GM10266 (cell line): Measurements from ENCODE around the gene LRRC8B.

Source experiments
- DNase-seq: peaks from one replicate; pipeline ENCODE4 v3.0.0; 2012; ENCODE audit errors: extremely low spot score
- TF ChIP-seq, protein P1 (sequence below): IDR thresholded peaks from 2 replicates; pipeline ENCODE4 v1.5.1; 2012; ENCODE audit warnings: mild to moderate bottlenecking, low read depth; ENCODE audit not compliant: control insufficient read depth, insufficient read depth; ENCODE audit errors: missing control alignments

The LRRC8B gene

DNA sequence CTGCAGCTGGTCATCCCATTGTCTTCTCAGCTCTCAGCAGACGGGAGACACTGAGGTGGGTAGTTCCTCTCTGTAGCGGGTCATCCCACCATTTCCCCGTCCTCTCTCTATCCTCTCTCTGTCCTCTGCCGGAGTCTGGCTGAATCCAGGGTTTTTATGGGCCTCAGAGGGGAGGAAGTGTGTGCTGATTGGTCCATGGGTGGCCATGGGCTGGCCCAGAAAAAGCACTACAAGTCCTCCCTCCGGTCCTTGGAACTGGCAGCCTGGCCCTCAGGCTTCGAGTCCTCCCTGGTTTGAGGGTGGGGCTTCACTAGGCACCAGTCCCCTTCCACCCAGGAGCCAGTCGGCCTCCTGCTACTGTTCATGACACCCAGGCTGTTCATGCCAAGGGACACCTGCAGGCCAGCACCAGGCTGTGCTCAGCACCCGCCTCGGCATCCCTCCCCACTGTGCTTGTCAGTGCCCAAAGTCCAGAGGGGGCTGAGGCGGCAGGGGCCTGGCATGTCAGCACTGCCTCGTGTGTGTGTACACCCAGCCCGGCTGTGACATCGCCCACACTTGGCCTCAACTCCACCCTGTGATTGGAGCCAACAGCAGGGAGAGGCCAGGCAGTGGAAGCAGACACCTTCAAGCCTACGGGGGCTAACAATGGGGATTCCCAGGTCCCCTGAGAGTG, 85.3 kb downstream of the LRRC8B start:
- no peak for DNase-seq
- TF ChIP-seq, protein P1, sequence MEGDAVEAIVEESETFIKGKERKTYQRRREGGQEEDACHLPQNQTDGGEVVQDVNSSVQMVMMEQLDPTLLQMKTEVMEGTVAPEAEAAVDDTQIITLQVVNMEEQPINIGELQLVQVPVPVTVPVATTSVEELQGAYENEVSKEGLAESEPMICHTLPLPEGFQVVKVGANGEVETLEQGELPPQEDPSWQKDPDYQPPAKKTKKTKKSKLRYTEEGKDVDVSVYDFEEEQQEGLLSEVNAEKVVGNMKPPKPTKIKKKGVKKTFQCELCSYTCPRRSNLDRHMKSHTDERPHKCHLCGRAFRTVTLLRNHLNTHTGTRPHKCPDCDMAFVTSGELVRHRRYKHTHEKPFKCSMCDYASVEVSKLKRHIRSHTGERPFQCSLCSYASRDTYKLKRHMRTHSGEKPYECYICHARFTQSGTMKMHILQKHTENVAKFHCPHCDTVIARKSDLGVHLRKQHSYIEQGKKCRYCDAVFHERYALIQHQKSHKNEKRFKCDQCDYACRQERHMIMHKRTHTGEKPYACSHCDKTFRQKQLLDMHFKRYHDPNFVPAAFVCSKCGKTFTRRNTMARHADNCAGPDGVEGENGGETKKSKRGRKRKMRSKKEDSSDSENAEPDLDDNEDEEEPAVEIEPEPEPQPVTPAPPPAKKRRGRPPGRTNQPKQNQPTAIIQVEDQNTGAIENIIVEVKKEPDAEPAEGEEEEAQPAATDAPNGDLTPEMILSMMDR, result no peak

DNA sequence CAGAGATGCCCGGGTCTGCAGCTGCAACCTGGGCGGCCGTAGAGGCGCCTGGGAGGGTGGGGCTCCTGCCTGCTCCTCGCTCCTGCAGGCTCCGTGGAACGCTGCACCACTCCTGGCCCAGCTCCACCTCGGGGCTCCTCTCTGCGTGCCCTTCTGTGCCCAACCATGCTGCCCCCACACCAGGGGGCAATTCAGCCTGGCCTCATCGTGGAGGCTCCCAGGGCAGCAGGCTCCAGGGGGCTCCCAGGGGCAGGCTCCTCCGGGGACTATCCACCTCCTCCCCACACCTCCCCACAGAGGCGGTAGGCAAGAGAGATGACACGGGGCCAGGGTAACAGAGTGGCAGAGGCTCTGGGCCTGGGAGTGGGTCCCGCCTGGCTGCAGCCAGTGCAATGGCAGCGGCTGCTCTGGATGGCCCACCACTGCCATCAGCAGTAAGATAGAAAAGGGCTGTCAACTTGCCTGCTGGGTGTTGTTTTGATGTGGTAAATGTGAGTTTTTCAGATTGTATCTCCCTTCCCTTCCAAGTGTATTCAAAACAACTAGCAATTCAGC, 85.9 kb downstream of the LRRC8B start:
- TF ChIP-seq, protein P1, result no peak
- DNase-seq, result no peak

DNA sequence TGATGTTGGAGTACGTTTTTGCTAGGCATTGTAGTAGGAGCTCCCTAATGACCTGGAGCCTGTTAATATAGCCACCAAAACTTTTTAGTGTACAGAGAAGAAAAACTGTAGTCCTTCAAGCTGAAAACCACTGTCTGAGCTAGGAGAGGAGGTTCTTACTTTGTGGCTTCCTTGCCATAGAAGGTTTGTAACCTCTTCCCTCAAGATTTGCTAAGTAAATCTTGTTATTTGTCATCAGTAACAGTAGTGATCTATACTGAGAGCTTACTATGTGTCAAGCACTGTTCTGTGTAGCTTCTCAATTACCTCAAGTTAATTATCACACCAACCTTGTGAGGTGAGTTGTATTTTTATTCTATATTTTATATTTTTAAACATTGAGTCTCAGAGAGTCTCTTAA, 87.1 kb downstream of the LRRC8B start:
- TF ChIP-seq, protein P1, result no peak
- DNase-seq, result peak; percentile 74

DNA sequence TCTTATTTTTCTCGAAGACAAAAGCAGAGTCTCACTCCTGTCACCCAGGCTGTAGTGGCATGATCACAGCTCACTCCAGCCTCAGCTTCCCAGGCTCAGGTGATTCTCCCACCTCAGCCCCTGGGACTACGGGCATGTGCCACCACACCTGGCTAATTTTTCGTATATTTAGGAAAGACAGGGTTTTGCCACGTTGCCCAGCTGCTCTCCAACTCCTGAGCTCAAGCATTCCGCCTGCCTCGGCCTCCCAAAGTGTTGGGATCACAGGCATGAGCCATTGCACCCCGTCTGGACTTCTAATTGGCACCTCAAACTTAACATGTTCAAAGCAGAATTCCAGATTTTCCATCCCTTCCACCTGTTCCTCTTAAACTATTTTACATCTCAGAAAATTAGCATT, 89.3 kb downstream of the LRRC8B start:
- TF ChIP-seq, protein P1, result no peak
- no peak for DNase-seq

DNA sequence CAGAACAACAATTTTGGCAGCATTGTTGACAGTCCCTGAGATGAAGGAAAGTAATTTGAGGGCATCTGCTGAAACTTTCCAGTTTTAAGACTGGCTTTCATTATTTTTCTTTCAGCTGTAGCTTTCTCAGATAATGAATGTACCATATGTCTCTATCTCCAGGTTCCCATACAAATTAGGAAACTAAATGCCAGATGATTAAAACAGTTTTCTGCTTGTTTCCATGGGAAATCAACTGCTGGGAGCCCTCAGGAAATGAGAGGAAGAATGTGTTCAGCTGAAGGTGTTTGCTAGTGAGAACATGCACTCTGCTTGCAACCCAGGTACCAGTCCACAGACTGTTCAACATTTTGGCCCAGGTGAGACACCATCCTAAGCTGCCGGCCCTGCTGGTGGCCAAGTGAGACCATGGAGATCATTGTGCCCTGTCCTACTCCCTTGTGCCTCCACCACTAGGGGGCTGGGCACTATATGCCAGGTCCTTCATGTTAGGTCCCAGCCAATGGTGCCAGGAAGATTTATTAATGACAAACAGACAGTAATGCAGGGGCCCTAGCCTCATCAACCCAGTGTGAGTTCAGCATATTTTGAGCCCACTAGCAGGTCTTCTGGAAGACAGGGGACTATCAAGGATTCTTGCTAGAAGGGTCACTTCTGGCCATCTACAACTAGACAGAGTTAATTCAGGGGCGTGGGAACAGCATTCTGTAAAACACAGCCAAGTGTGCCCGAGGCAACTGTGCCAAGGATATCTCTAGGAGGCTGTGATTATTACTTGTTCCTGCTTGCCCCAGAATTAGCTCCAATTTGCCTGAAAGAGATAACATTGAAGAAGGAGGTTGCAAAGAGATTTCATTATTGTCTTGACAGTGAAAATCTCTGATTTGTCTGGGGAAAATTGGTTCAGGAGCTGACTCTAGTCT, 91.3 kb downstream of the LRRC8B start:
- TF ChIP-seq, protein P1, result peak; percentile 35
- no peak for DNase-seq

DNA sequence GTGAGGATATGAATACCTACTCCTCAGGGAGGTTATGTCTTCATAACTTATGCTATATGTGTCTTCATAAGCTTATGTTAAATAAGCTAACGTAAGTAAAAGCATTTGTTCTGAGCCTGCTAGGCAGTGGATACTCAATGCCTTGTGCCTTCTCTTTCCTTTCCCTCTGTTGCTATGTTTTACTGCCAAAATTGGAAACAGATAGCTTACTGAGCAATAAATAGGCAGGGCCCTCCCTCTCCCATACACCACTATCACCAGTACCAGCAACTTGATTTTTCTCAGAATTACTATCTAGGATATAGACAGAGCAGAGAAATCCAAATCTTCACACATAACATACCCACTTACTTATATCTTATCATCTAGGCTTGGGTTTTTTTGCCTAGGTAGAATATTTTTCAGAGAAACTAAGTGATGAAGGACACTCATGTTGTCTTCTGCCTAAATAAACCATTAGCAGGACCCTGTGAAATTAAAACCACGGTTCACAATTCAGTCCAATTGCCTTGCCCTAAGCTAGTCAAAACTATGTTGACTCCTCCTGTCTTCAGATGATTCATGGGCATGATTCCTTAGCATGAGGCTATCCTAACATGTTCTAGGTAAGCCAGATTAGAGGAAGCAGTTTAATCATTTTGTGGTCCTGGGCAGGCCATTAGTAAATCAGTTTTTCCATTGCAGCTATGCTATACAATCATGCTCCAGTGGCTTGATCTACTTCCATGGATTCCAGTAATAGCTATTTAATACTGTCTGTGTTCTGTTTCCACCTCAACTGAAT, 92.4 kb downstream of the LRRC8B start:
- no peak for DNase-seq

More for the DNA sequence above, 92.4 kb downstream of the LRRC8B start:
- TF ChIP-seq, protein P1, result no peak
